ENCODE results near the gene CLEC20A.

DNA sequence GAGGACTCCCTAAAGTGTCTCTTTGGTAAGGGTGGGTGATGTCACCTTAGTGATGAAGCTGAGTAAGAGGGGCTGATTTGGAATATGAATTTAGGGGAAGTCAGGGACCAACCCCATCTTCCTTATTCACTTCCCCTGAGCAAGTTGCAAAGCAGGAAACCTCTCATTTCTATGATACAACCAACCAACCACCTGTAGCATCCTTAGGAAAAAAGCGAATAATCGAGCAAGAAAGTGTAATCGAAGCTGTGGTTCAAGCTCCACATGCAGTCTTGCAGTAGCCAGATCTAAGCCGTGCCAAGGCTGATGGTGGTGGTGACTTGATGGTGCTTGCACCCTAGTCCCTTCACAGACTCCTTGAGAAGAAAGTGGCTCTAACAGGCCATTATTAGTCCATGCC is 19.3 kb upstream of the CLEC20A start:
- no peak for TF ChIP-seq POLR2A (IDR thresholded peaks at IDR 0.05)
- TF ChIP-seq, protein P1, sequence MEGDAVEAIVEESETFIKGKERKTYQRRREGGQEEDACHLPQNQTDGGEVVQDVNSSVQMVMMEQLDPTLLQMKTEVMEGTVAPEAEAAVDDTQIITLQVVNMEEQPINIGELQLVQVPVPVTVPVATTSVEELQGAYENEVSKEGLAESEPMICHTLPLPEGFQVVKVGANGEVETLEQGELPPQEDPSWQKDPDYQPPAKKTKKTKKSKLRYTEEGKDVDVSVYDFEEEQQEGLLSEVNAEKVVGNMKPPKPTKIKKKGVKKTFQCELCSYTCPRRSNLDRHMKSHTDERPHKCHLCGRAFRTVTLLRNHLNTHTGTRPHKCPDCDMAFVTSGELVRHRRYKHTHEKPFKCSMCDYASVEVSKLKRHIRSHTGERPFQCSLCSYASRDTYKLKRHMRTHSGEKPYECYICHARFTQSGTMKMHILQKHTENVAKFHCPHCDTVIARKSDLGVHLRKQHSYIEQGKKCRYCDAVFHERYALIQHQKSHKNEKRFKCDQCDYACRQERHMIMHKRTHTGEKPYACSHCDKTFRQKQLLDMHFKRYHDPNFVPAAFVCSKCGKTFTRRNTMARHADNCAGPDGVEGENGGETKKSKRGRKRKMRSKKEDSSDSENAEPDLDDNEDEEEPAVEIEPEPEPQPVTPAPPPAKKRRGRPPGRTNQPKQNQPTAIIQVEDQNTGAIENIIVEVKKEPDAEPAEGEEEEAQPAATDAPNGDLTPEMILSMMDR (IDR thresholded peaks at IDR 0.05), result no peak

Data from right lobe of liver (tissue), 4 donors.